HCT116 (cell line): ENCODE results near the gene WNT9B. TPM values are rescaled to one million over a fixed set of nuclear protein-coding genes. Genes with fewer than 3 reads are reported as not detected.

Experiments
- ATAC-seq: fragments of 200-7000 bp; cut with Tn5 transposase; 2 replicates; pipeline ENCODE4 v1.9.1; 2020; ENCODE audit warnings: mild to moderate bottlenecking, moderate library complexity
- BruUV-seq: library from RNA; stranded (reverse); fragments of 400-500 nt; replicated peaks from 2 replicates; lab custom pipeline; 2021; lab: Mats Ljungman, UMichigan
- CTCF ChIA-PET: fragments of 300-600 bp; sonication (Branson Sonifier 250); formaldehyde crosslinking; loops from one replicate; lab custom pipeline; 2021; ENCODE audit warnings: antibody characterized with exemption; lab: Charles Lee
- POLR2A ChIA-PET: fragments of 300-600, 350-600 bp; sonication (Branson Sonifier 250); formaldehyde crosslinking; loops from one replicate; lab custom pipeline; 2021; ENCODE audit warnings: antibody characterized with exemption; lab: Charles Lee
- RAD21 ChIA-PET, 2 experiments: fragments of 300-600 bp; sonication (Branson Sonifier 250); formaldehyde crosslinking; loops; one replicate each; lab custom pipeline; 2023; ENCODE audit warnings: low total read pairs in 2 of 2; ENCODE audit not compliant: uncharacterized antibody in 2 of 2, unreplicated experiment in 2 of 2, low non-redundant PET in 1 of 2; lab: Charles Lee
- DNase-seq: peaks from one replicate; pipeline ENCODE4 v3.0.0-alpha.2; 2010; ENCODE audit warnings: low read depth, low spot score
- H2AFZ ChIP-seq: fragments of 200-600 bp; shearing (Covaris generic), sonication (generic); 2 replicates; pipeline ENCODE4 v1.6.1; 2017; ENCODE audit warnings: low read depth, mixed run types, mixed read lengths, antibody characterized with exemption, low read length; ENCODE audit not compliant: poor library complexity, severe bottlenecking
- H3K27ac ChIP-seq: 2 replicates; pipeline ENCODE4 v1.5.1; 2012; ENCODE audit warnings: low read depth, low read length
- H3K27me3 ChIP-seq: fragments of 200-600 bp; sonication (generic); 2 replicates; pipeline ENCODE4 v1.6.1; 2016; ENCODE audit warnings: mixed run types, low read length, mixed read lengths; ENCODE audit not compliant: insufficient read depth
- H3K36me3 ChIP-seq, 2 experiments: fragments of 200-500 bp in 1 of 2; fragments of 200-600 bp in 1 of 2; sonication (Bioruptor generic) in 1 of 2; sonication (generic) in 1 of 2; 2 replicates each; pipeline versions ENCODE4 v1.5.1 to v1.6.1; 2014 to 2016; ENCODE audit warnings: low read length in 2 of 2, inconsistent platforms in 1 of 2, mixed read lengths in 1 of 2, mixed run types in 1 of 2; ENCODE audit not compliant: insufficient read depth in 2 of 2, control insufficient read depth in 1 of 2
- H3K4me1 ChIP-seq, 2 experiments: fragments of 200-600 bp in 1 of 2; sonication (generic) in 1 of 2; 2 replicates each; pipeline versions ENCODE4 v1.5.1 to v1.6.1; 2012 to 2017; ENCODE audit warnings: low read length in 2 of 2, inconsistent platforms in 1 of 2, mild to moderate bottlenecking in 1 of 2, mixed read lengths in 1 of 2, mixed run types in 1 of 2, moderate library complexity in 1 of 2; ENCODE audit not compliant: insufficient read depth in 2 of 2, control insufficient read depth in 1 of 2
- H3K4me2 ChIP-seq: fragments of 200-600 bp; sonication (generic); 2 replicates; pipeline ENCODE4 v1.6.1; 2017; ENCODE audit warnings: mixed run types, low read length, mixed read lengths
- H3K4me3 ChIP-seq, 2 experiments: fragments of 200-600 bp in 1 of 2; sonication (generic) in 1 of 2; replicated peaks in 1 of 2; 2 replicates each; pipeline ENCODE4 v1.5.1; 2011 to 2016; ENCODE audit warnings: low read length in 2 of 2, control low read depth in 1 of 2, low read depth in 1 of 2, mild to moderate bottlenecking in 1 of 2, mixed read lengths in 1 of 2, mixed run types in 1 of 2
- H3K79me2 ChIP-seq: fragments of 200-600 bp; sonication (generic); 2 replicates; pipeline ENCODE4 v1.6.1; 2017; ENCODE audit warnings: mild to moderate bottlenecking, mixed run types, low read length, moderate library complexity, mixed read lengths; ENCODE audit not compliant: insufficient read depth
- H3K9ac ChIP-seq: fragments of 200-600 bp; sonication (generic); 2 replicates; pipeline ENCODE4 v1.6.1; 2016; ENCODE audit warnings: low read length, mixed read lengths
- H3K9me2 ChIP-seq: fragments of 200-600 bp; sonication (generic), shearing (Covaris generic); 2 replicates; pipeline ENCODE4 v1.6.1; 2017; ENCODE audit warnings: mixed run types, mild to moderate bottlenecking, moderate library complexity; ENCODE audit not compliant: insufficient read depth
- H3K9me3 ChIP-seq, 2 experiments: fragments of 200-500 bp in 1 of 2; fragments of 200-600 bp in 1 of 2; sonication (Bioruptor generic) in 1 of 2; sonication (generic) in 1 of 2; 2 replicates each; pipeline ENCODE4 v1.6.1; 2014 to 2017; ENCODE audit warnings: low read length in 2 of 2, mixed read lengths in 2 of 2, inconsistent platforms in 1 of 2, low read depth in 1 of 2, mild to moderate bottlenecking in 1 of 2, mixed run types in 1 of 2, moderate library complexity in 1 of 2; ENCODE audit not compliant: control insufficient read depth in 1 of 2, insufficient read depth in 1 of 2
- H4K20me1 ChIP-seq: fragments of 200-600 bp; sonication (generic), shearing (Covaris generic); 2 replicates; pipeline ENCODE4 v1.6.1; 2017; ENCODE audit warnings: mixed run types, mild to moderate bottlenecking, moderate library complexity; ENCODE audit not compliant: insufficient read depth
- ELF1 ChIP-seq: IDR thresholded peaks from 2 replicates; pipeline ENCODE4 v1.6.1; 2012; ENCODE audit warnings: low read depth, borderline replicate concordance
- EZH2 ChIP-seq: fragments of 200-600 bp; sonication (generic); IDR thresholded peaks from 2 replicates; pipeline ENCODE4 v1.6.1; 2017; ENCODE audit warnings: antibody characterized with exemption, mixed run types
- JUND ChIP-seq: IDR thresholded peaks from 2 replicates; pipeline ENCODE4 v1.6.1; 2012
- POLR2A ChIP-seq: IDR thresholded peaks from 2 replicates; pipeline ENCODE4 v1.7.0; 2011; ENCODE audit warnings: borderline replicate concordance; ENCODE audit not compliant: insufficient read depth, insufficient read length; ENCODE audit errors: extremely low read depth
- RAD21 ChIP-seq: IDR thresholded peaks from 2 replicates; pipeline ENCODE4 v1.6.1; 2012; ENCODE audit warnings: low read depth, mild to moderate bottlenecking
- ZFX ChIP-seq: fragments of 450-650 bp; IDR thresholded peaks from 2 replicates; pipeline ENCODE4 v1.6.1; 2017
- ZNF274 ChIP-seq: fragments of 200-500 bp; sonication (Bioruptor generic); IDR thresholded peaks from 2 replicates; pipeline ENCODE4 v1.6.1; 2014; ENCODE audit warnings: mild to moderate bottlenecking, low read depth, low read length, inconsistent platforms
- intact Hi-C: fragments of 100-400 bp; cut with micrococcal nuclease; formaldehyde crosslinking; loops from 2 replicates; pipeline ENCODE4 v1.10.0; 2022
- total RNA-seq: library from RNA; stranded (reverse); gene quantifications from one replicate; pipeline ENCODE4 v1.2.1, GENCODE V29; 2021; ENCODE audit not compliant: unreplicated experiment
- TF ChIP-seq, protein P1 (sequence below): IDR thresholded peaks from 2 replicates; pipeline ENCODE4 v1.6.1; 2012
- TF ChIP-seq, protein P2 (sequence below): IDR thresholded peaks from 2 replicates; pipeline ENCODE4 v1.6.1; 2011; ENCODE audit warnings: mild to moderate bottlenecking, low read length, moderate library complexity; ENCODE audit not compliant: insufficient replicate concordance; ENCODE audit errors: extremely low read depth

Gene WNT9B
- total RNA-seq, 1 experiment from 2014 or later: not detected

DNA sequence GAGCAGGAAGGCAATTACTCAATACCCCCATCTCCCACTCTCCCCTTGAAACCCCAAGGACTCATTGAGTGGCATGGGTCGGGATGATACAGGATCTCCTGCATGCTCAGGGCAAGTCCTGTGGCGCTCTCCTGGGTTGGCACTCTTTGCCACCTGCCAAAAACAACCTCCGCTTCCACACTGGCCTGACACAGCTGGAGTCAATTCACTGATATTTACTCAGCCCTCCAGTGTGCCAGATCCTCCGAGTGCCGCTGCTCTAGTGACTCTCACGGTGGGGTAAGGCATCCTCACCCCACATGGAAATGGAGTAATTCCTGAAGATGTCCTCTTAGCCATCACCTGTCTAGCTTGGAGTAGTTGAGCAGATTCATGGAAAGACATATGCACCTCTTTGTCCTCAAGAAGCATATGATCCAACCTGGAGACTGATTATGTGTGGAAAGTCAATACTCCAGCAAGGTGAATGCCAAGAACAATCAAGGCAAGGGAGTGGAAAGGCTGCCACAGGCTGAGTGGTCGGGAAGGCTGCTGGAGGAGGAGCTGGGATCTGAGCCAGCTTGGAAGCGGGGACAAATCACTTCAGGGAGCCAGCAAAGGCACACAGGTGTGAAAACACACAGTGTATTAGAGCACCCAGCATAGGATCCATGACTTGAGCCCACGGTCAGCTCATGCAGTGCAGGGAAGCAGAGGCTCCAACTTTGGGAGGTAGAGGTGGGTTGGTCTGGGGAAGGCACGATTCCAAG is 59.0 kb downstream of the WNT9B start:
- CTCF ChIA-PET: no interaction called here
- intact Hi-C loops: no loop called here
- BruUV-seq: no TSS peak

More for the DNA sequence above, 59.0 kb downstream of the WNT9B start:
- Histone ChIP-seq H3K4me2 (no peak overlapping the region), H3K27me3 (no peaks in the 10 kb centered on the region), H3K9ac (no peak overlapping the region), H3K9me3 (no peaks in the 10 kb centered on the region), H3K9me2 (no peaks in the 10 kb centered on the region), H3K79me2 (no peaks in the 10 kb centered on the region), H2AFZ (no peak overlapping the region), H3K36me3 (no peaks in the 10 kb centered on the region), H3K4me3 (no peak overlapping the region), H3K27ac (no peak overlapping the region), H4K20me1 (no peaks in the 10 kb centered on the region), H3K4me1 (no peaks in the 10 kb centered on the region)
- ChIA-PET RAD21 (no interaction called here), POLR2A (no interaction called here)
- DNase-seq (no peak), ATAC-seq (no peak)
- TF ChIP-seq ZFX: no peak
- TF ChIP-seq JUND: no peak
- TF ChIP-seq, protein P1, sequence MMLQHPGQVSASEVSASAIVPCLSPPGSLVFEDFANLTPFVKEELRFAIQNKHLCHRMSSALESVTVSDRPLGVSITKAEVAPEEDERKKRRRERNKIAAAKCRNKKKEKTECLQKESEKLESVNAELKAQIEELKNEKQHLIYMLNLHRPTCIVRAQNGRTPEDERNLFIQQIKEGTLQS: no peak
- TF ChIP-seq, protein P2, sequence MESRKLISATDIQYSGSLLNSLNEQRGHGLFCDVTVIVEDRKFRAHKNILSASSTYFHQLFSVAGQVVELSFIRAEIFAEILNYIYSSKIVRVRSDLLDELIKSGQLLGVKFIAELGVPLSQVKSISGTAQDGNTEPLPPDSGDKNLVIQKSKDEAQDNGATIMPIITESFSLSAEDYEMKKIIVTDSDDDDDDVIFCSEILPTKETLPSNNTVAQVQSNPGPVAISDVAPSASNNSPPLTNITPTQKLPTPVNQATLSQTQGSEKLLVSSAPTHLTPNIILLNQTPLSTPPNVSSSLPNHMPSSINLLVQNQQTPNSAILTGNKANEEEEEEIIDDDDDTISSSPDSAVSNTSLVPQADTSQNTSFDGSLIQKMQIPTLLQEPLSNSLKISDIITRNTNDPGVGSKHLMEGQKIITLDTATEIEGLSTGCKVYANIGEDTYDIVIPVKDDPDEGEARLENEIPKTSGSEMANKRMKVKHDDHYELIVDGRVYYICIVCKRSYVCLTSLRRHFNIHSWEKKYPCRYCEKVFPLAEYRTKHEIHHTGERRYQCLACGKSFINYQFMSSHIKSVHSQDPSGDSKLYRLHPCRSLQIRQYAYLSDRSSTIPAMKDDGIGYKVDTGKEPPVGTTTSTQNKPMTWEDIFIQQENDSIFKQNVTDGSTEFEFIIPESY: no peak
- no peak for TF ChIP-seq POLR2A
- no peak for TF ChIP-seq ELF1
- no peak for TF ChIP-seq EZH2
- TF ChIP-seq RAD21: no peak
- no peak for TF ChIP-seq ZNF274
